ENCODE data around the gene OPRL1.
"Not testable (repeated sequence)": the region's sequence is repeated elsewhere in the genome, so short reads cannot be mapped to it uniquely, and the experiment has no call there.

OPRL1 gene

DNA sequence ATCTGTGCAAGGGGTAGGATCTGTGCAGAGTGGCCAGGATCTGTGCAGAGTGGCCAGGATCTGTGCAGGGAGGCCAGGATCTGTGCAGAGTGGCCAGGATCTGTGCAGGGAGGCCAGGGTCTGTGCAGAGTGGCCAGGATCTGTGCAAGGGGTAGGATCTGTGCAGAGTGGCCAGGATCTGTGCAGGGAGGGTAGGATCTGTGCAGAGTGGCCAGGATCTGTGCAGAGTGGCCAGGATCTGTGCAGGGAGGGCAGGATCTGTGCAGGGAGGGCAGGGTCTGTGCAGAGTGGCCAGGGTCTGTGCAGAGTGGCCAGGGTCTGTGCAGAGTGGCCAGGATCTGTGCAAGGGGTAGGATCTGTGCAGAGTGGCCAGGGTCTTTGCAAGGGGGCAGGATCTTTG is 8.7 kb downstream of the OPRL1 start:
- not testable (repeated sequence) for DNase-seq

DNA sequence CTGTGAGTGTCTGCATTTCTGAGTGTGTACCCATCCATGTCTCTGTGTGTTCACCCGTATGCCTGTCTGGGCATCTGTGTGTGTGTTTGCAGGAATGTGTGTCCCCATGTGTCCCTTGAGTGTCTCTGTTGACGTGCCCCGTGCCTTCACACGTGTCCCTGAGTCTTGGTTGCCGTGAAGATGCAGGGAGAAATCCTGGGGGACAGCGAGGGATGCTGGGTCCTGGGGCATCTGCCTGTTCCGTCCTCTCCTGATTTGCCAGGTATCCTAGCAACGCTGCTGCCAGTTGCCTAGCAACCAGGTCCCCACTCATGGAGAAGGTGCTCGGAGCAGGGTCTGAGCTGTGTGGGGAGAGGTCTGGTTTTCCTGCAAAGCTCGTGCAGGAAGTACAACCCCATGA is 10.3 kb downstream of the OPRL1 start:
- DNase-seq = no peak

GRCh38 chr20:64091340-64091739 is 11.5 kb downstream of the OPRL1 start:
- no peak for DNase-seq

DNA sequence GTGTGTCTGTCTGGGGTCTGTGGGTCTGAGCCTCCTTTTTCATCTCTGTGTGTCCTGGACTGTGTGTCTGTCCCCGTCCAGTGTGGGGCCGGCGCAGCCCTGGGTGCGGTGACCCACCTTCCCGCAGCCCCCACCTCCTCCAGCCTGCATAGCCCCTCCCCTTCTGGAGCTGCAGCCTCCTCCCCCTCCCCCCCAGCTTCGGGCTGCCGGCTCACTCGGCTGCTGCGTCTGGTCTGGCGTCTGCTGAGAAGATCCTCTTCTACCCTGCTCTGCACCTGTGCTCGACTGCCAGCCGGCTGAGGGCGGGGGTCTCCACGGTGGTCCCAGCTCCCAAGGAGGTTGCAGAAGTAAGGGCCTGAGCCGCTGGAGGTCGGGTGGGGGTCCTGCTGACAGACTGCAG is 11.9 kb downstream of the OPRL1 start:
- no peak for DNase-seq

GRCh38 chr20:64092258-64093012 is 12.6 kb downstream of the OPRL1 start:
- DNase-seq = no peak

DNA sequence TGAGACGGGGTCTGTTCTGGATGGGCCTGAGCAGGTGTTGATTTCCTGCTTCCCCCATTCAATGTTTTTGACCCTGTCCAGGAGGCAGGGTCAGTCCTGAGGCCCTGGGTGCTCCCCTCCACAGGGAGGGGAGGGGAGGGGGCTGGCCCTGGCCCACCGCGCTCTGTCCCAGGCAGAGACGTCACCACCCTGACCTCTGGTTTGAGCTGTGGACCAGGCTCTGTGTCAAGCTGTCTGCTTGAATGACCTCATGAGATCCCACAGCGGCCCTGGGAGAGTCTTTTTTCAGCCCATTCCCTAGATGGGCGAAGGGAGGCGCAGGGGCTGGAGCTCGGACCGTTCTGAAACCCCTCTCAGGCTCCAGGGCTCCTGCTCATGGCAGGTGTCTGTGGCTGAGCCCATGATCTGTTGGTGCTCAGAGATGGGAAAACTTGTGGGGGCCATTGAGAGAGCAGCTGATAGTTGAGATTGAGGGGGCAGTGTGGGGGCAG is 13.2 kb downstream of the OPRL1 start:
- no peak for DNase-seq

DNA sequence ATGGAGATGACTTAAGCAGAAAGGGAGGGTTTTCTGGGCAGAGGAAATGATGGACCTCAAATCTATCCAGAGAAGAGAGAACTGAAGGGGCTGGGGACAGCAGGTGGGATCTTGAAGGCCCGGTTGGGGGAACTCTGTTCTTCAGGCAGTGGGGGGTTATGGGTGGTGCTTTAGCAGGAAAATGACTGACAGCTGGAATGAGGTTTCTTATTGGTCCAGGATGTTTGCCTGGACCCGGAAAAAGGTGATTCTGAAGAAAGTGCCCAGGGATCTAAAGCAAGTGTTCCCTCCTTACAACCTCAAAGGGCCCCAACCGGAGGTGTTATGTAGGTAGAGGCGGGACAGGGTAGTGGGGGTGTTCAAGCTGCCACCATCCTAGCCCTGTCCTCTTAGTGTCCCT is 15.6 kb downstream of the OPRL1 start:
- DNase-seq = no peak

GRCh38 chr20:64095927-64096326 is 16.0 kb downstream of the OPRL1 start:
- DNase-seq = no peak

DNA sequence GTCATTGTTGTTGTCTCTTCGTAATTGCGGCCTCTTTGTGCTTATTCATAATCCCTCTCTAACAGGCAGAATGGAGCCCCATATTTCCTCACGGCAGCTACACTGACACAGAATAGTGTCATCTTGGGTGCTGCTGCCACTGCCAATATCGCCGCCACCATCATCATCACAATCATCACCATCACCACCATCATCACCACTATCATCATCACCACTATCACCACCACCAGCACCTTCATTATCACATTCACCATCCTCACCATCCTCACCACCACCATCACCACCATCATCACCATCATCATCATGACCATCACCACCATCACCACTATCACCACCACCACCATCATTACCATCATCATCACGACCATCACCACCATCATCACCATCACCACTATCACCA is 16.7 kb downstream of the OPRL1 start:
- no peak for DNase-seq

DNA sequence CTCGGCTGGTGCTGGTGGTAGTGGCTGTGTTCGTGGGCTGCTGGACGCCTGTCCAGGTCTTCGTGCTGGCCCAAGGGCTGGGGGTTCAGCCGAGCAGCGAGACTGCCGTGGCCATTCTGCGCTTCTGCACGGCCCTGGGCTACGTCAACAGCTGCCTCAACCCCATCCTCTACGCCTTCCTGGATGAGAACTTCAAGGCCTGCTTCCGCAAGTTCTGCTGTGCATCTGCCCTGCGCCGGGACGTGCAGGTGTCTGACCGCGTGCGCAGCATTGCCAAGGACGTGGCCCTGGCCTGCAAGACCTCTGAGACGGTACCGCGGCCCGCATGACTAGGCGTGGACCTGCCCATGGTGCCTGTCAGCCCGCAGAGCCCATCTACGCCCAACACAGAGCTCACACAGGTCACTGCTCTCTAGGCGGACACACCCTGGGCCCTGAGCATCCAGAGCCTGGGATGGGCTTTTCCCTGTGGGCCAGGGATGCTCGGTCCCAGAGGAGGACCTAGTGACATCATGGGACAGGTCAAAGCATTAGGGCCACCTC is 18.7 kb downstream of the OPRL1 start:
- no peak for DNase-seq

DNA sequence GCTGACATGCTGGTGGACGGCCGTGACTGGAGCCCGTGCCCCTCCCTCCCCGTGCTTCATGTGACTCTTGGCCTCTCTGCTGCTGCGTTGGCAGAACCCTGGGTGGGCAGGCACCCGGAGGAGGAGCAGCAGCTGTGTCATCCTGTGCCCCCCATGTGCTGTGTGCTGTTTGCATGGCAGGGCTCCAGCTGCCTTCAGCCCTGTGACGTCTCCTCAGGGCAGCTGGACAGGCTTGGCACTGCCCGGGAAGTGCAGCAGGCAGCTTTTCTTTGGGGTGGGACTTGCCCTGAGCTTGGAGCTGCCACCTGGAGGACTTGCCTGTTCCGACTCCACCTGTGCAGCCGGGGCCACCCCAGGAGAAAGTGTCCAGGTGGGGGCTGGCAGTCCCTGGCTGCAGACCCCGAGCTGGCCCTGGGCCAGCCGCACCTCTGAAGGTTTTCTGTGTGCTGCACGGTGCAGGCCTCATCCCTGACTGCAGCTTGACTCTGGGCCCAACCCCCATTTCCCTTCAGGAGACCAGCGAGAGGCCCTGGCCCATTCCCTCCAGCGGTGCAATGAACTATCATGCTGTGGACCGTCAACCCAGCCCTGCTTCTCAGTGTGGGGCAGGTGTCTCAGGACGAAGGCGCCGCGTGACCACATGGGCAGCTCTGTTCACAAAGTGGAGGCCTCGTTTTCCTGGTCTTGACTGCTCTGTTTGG is 19.4 kb downstream of the OPRL1 start:
- no peak for DNase-seq

- DNase-seq = no peak
These were observed 20.1 kb downstream of the OPRL1 start for GRCh38 chr20:64099880-64100565.

DNA sequence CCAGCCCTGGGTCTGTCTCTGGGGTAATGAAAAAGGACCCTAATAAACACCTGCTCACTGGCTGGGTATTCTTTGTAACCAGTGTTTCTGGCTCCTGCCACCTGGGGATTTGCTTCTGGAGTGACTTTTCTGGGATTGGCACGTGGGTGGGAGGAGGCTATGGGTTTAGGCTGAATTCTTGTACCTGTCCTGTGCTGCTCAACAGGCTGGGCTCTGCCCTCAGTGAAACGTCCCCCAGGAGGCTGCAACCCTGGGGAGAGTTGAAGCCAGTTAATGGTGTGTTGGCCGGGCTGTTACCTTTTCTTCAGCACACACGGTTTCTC is 20.6 kb downstream of the OPRL1 start:
- DNase-seq = no peak

GRCh38 chr20:64100946-64101688 is 21.2 kb downstream of the OPRL1 start:
- DNase-seq = no peak

GRCh38 chr20:64101731-64102621 is 22.1 kb downstream of the OPRL1 start:
- DNase-seq = no peak

- DNase-seq = no peak
These were observed 22.9 kb downstream of the OPRL1 start for GRCh38 chr20:64102647-64103354.

DNA sequence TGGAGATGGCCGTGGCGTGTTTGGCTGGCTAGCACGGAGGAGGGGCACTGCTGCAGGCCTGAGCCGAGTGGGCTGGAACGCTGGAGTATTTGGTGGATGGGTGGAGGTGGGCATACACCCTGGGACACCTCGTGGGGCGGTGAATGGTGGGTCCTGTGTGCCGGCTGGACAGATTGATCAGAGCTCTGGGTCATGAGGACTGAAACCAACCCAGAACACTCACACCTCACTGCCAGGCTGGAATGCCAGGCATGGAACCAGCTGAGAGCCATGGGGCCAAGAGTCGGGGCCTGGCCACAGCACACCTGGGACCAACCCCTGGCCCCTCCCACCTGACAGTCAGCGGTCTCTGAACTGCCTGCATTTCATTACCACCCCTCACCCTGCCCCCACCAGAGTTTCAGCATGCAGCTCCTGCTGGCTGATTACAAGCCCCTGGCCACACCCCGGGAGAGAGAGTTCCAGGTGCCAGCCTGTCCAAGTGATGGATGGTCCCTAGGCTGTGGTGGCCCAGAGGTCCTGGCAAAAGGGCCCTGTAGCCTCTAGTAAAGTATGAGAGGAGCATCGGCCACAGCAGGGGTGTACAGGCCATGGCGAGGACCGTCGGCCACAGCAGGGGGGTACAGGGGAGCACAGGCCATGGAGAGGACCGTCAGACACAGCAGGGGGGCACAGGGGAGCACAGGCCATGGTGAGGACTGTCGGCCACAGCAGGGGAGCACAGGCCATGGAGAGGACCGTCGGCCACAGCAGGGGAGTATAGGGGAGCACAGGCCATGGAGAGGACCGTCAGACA is 24.2 kb downstream of the OPRL1 start:
- DNase-seq = no peak

DNA sequence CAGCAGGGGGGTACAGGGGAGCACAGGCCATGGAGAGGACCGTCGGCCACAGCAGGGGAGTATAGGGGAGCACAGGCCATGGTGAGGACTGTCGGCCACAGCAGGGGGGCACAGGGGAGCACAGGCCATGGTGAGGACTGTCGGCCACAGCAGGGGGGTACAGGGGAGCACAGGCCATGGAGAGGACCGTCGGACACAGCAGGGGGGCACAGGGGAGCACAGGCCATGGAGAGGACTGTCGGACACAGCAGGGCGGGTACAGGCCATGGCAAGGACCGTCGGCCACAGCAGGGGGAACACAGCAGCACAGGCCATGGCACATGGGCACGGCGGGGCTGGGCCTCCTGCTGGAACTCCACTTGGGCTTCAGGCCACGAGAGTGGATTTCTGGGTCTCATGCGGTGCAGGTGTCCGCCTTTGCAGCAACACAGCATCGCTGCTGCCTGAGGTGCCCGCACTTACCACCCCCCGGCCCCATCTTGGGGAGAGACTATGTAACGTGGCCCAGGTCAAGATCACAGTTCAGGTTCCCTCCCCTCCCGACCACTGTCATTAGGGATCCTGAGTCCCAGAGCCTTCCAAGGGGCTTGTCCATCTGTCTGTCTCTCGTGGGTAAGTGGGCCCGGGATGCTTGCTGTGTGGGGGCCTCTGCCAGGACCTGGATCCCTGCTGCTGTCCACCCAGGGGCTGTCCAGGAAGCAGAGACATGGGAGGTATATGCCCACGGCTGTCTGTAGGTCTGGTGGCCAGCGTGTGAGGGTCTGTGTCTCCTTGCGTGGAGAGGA is 25.0 kb downstream of the OPRL1 start:
- no peak for DNase-seq

DNA sequence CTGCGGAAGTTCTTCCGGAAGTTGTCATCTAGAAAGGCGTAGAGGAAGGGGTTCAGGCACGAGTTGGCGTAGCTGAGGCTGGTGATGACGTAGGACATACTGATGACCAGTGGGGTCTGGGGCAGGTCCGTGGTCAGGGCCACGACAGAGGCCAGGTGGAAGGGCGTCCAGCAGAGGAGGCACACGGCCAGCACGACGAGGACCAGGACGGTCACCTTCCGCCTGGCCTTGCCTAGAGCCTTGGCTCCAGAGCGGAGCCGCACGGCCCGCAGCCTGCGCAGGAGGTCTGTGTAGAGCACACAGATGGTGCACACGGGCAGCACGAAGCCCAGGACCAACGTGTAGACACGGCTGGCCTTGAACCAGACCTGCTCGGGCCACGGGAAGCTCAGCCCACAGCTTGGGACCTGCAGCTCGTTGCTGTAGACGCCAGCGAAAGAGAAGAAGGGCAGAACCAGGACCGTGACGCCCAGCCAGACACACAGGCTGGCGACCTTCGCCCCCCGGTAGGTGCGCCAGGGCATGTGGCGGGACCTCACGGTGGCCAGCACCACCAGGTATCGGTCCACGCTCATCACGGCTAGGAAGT is 26.1 kb downstream of the OPRL1 start:
- DNase-seq = no peak
